IPS DF 6.9 (cell line): ENCODE data around the gene TSNAXIP1.

ENCODE experiments used
- DNase-seq: peaks from one replicate; pipeline ENCODE4 v3.0.0-alpha.2; 2013; ENCODE audit warnings: low read depth, low spot score
- H3K27ac ChIP-seq: one replicate; pipeline ENCODE4 v1.5.1; 2013; ENCODE audit warnings: low read length, control low read depth
- H3K27me3 ChIP-seq: 2 replicates; pipeline ENCODE4 v1.6.1; 2013; ENCODE audit warnings: mild to moderate bottlenecking, low read length; ENCODE audit not compliant: control insufficient read depth, insufficient read depth
- H3K36me3 ChIP-seq: 2 replicates; pipeline ENCODE4 v1.6.1; 2013; ENCODE audit warnings: low read length; ENCODE audit not compliant: control insufficient read depth, insufficient read depth
- H3K4me1 ChIP-seq: 2 replicates; pipeline ENCODE4 v1.6.1; 2013; ENCODE audit warnings: low read length; ENCODE audit not compliant: control insufficient read depth, insufficient read depth
- H3K4me3 ChIP-seq: 2 replicates; pipeline ENCODE4 v1.5.1; 2013; ENCODE audit warnings: mild to moderate bottlenecking, low read length
- H3K9me3 ChIP-seq: 2 replicates; pipeline ENCODE4 v1.6.1; 2013; ENCODE audit warnings: low read length, inconsistent platforms; ENCODE audit not compliant: control insufficient read depth, insufficient read depth
- WGBS: extraction: QIAGEN DNeasy Blood & Tissue Kit; methylation state at CpG from one replicate; pipeline ENCODE4 v1.1.7; 2013; ENCODE audit warnings: mixed read lengths, missing lambda C conversion rate; ENCODE audit not compliant: insufficient read length, insufficient coverage; 5-methylcytosine and 5-hydroxymethylcytosine counted together

Gene TSNAXIP1

GRCh38 chr16:67782567-67783352 lies 23.9 kb upstream of the TSNAXIP1 start:
- Histone ChIP-seq H3K27ac (no peak overlapping the region), H3K27me3 (no peaks in the 10 kb centered on the region)
- WGBS, result no CpG with 5 or more reads among the region's 12 CpGs

GRCh38 chr16:67783353-67783725 lies 23.4 kb upstream of the TSNAXIP1 start:
- H3K27ac ChIP-seq, result no peak overlapping the region
- no peaks in the 10 kb centered on the region for H3K4me1 ChIP-seq
- no peaks in the 10 kb centered on the region for H3K9me3 ChIP-seq
- DNase-seq, result no peak
- H3K36me3 ChIP-seq, result no peaks in the 10 kb centered on the region
- H3K27me3 ChIP-seq, result no peaks in the 10 kb centered on the region
- no peak overlapping the region for H3K4me3 ChIP-seq

More at GRCh38 chr16:67782567-67783352, 23.9 kb upstream of the TSNAXIP1 start:
- Histone ChIP-seq H3K9me3 (no peaks in the 10 kb centered on the region), H3K4me1 (no peaks in the 10 kb centered on the region), H3K36me3 (no peaks in the 10 kb centered on the region), H3K4me3 (no peak overlapping the region)
- no peak for DNase-seq

GRCh38 chr16:67786491-67786890 lies 20.2 kb upstream of the TSNAXIP1 start:
- no peaks in the 10 kb centered on the region for H3K9me3 ChIP-seq
- no peaks in the 10 kb centered on the region for H3K36me3 ChIP-seq
- WGBS, result no CpG with 5 or more reads among the region's 5 CpGs
- DNase-seq, result no peak
- no peaks in the 10 kb centered on the region for H3K27me3 ChIP-seq
- no peaks in the 10 kb centered on the region for H3K4me1 ChIP-seq
- H3K27ac ChIP-seq, result no peak overlapping the region
- no peak overlapping the region for H3K4me3 ChIP-seq

- Histone ChIP-seq H3K4me1 (no peaks in the 10 kb centered on the region), H3K27ac (no peak overlapping the region), H3K4me3 (no peak overlapping the region), H3K36me3 (no peaks in the 10 kb centered on the region), H3K27me3 (no peaks in the 10 kb centered on the region), H3K9me3 (no peaks in the 10 kb centered on the region)
- no peak for DNase-seq
Observed at GRCh38 chr16:67790071-67790470, 16.6 kb upstream of the TSNAXIP1 start.

- no peaks in the 10 kb centered on the region for H3K4me1 ChIP-seq
- no peaks in the 10 kb centered on the region for H3K9me3 ChIP-seq
- no peak overlapping the region for H3K27ac ChIP-seq
- no peak for DNase-seq
- WGBS, result no CpG with 5 or more reads among the region's 5 CpGs
- no peak overlapping the region for H3K4me3 ChIP-seq
- peaks cover 5% of the 10 kb centered on the region; the same call in 1 of the 2 replicates for H3K36me3 ChIP-seq
- H3K27me3 ChIP-seq, result no peaks in the 10 kb centered on the region
Observed at GRCh38 chr16:67796099-67796718, 10.5 kb upstream of the TSNAXIP1 start.

GRCh38 chr16:67800338-67800926 lies 6.3 kb upstream of the TSNAXIP1 start:
- WGBS, result no CpG with 5 or more reads among the region's 7 CpGs
- Histone ChIP-seq H3K36me3 (peaks cover 9% of the 10 kb centered on the region; the same call in 1 of the 2 replicates), H3K4me1 (0 out of 2 replicates have a peak, but pooled peaks cover under 1% of the 10 kb centered on the region), H3K9me3 (no peaks in the 10 kb centered on the region), H3K4me3 (no peak overlapping the region), H3K27ac (no peak overlapping the region), H3K27me3 (no peaks in the 10 kb centered on the region)
- no peak for DNase-seq

- H3K4me3 ChIP-seq, result no peak overlapping the region
- no peak for DNase-seq
- WGBS, result no CpG with 5 or more reads among the region's 1 CpG
- 0 out of 2 replicates have a peak, but pooled peaks cover 2% of the 10 kb centered on the region for H3K4me1 ChIP-seq
- no peaks in the 10 kb centered on the region for H3K9me3 ChIP-seq
- H3K27ac ChIP-seq, result no peak overlapping the region
- H3K36me3 ChIP-seq, result peaks cover 9% of the 10 kb centered on the region; the same call in 1 of the 2 replicates
- no peaks in the 10 kb centered on the region for H3K27me3 ChIP-seq
Observed at GRCh38 chr16:67801241-67801640, 5.4 kb upstream of the TSNAXIP1 start.

GRCh38 chr16:67801883-67802282 lies 4.8 kb upstream of the TSNAXIP1 start:
- Histone ChIP-seq H3K4me1 (0 out of 2 replicates have a peak, but pooled peaks cover 2% of the 10 kb centered on the region), H3K27me3 (no peaks in the 10 kb centered on the region), H3K4me3 (no peak overlapping the region), H3K36me3 (peaks cover 9% of the 10 kb centered on the region; the same call in 1 of the 2 replicates), H3K9me3 (no peaks in the 10 kb centered on the region), H3K27ac (no peak overlapping the region)
- no CpG with 5 or more reads among the region's 2 CpGs for WGBS
- no peak for DNase-seq

GRCh38 chr16:67803894-67804293 lies 2.8 kb upstream of the TSNAXIP1 start:
- no peak for DNase-seq
- 0 out of 2 replicates have a peak, but pooled peaks cover 2% of the 10 kb centered on the region for H3K4me1 ChIP-seq

GRCh38 chr16:67804853-67805542 lies 1.7 kb upstream of the TSNAXIP1 start:
- Histone ChIP-seq H3K27ac (no peak overlapping the region), H3K36me3 (0 out of 2 replicates have a peak, but pooled peaks cover 6% of the 10 kb centered on the region), H3K27me3 (no peaks in the 10 kb centered on the region), H3K4me1 (0 out of 2 replicates have a peak, but pooled peaks cover 2% of the 10 kb centered on the region), H3K4me3 (no peak overlapping the region), H3K9me3 (no peaks in the 10 kb centered on the region)
- no peak for DNase-seq
- no CpG with 5 or more reads among the region's 4 CpGs for WGBS

More at GRCh38 chr16:67803894-67804293, 2.8 kb upstream of the TSNAXIP1 start:
- H3K4me3 ChIP-seq, result no peak overlapping the region
- H3K9me3 ChIP-seq, result no peaks in the 10 kb centered on the region
- no peak overlapping the region for H3K27ac ChIP-seq
- WGBS, result no CpG with 5 or more reads among the region's 3 CpGs
- no peaks in the 10 kb centered on the region for H3K27me3 ChIP-seq
- H3K36me3 ChIP-seq, result 0 out of 2 replicates have a peak, but pooled peaks cover 6% of the 10 kb centered on the region
